GM19193 (cell line): ENCODE results near the gene AUTS2.

ENCODE experiments used
- POLR2A ChIP-seq: IDR thresholded peaks from 4 replicates; pipeline ENCODE4 v1.6.1; 2011; ENCODE audit not compliant: insufficient read depth, insufficient read length; ENCODE audit errors: extremely low read depth

The AUTS2 gene

DNA sequence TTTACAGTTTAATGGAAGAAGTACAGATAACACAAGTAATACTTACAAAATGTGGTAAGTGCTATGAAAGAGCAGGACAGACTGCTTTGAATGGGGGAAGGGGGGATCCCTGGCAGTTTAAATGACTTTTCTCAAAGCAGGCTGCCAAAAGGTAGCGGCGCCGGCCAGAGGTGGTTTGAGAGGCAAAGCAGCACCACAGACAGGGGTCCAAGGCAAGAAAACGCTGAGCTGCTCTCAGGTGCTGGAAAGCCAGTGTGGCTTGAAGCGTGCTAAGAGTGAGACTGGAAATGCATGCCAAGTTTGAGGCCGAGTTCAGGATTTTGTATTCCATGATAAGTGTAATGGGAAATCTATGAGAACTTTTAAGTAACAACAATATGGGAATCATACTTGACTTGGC is 437.7 kb downstream of the AUTS2 start:
- TF ChIP-seq POLR2A: no peak

DNA sequence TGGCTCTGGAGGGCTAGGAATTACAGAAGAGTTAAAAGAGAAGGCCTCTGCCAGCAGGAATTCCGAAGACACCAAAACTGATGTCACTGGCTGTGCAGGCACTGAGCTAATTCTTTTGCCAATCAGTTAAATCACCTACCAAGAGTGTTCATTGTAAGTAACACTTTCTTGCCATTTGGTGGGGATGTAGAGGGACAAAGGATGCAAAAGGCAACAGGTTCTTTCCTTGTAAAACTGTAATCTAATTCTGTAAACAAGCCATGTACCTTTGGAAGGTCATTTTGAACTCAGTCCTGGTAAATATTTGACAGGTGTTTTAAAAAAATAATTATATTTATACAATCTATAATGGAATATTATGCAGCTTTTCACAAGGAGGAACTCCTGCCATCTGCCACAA is 438.4 kb downstream of the AUTS2 start:
- no peak for TF ChIP-seq POLR2A

DNA sequence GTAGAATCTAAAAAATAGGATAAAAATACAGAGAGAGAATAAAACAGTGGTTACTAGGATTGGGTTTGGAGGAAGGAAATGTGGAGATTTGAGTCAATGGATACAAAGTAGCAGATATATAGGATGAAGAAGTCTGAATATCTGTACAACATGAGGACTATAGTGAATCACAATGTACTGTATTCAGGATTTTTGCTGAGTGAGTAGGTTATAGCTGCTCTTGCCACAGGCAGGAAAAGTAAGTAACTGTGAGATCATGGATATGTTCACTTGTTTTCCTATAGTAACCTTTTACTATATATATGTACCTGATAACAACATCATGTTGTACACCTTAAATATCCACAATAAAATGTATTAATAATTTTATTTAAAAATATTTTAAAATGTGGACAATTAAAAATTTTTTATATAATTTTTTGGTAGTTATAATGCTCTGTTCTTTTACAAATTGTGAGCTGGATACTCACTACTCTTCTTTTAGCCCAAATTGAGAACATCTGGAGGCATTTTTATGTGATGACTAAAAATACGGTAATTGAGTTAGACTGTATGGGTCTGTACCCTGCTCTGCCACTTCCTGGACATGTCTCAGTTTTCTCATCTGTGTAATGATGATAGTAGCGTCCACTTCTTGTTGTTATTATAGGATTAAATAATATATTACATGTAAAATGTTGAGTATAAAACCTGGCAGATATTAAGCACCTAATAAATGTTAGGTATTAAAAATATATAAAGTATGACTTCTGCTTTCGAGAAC is 439.1 kb downstream of the AUTS2 start:
- no peak for TF ChIP-seq POLR2A

DNA sequence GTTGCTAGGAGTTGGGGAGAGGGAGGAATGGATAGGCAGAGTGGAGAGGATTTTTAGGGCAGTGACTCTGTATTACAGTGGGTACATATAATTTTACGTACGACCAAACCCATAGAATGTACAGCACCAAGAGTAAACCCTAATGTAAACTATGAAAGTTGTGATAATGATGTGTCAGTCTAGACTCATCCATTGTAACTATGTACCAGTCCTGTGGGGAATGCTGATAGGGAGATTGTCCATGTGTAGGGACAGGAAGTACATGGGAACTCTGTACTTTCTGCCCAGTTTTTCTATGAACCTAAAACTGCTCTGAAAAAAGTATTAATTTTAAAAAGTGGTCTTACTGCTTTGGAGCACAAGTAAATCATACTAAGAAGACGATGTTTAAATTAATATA is 441.8 kb downstream of the AUTS2 start:
- TF ChIP-seq POLR2A: no peak

DNA sequence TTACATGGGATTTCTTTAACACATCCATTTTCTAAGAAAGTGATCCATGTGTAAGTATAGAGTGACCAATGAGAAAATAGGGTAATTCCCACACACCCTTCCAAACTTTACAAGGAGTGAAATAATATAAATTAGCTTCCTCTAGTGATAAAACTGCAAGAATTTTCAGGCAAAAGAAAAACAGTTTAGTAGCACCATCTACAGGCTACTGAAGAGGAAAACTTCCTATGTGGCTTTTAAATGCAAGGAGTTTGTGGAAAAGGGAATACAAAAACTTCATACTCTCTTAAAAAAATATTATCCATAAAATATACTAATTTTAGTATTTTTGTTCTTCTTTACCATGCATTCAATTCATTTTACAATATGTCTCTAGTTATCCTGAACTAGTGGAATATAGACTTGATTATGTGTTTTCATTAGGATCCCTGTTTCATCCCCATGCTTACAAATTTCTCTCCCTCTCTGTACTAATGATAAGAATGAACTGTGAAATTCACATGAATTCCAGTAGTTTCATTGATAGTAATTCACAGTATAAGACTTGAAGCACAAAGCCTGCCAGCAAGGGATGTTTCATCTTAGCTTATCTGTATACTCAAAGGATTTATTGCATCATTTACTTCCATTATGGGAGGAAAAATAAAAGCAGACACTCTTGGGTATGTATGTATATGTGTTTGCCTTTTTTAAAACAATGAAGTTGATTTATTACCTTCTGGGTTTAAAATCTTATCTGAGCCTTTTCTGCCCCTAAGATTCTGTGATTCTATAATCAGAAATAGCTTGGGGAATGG is 442.9 kb downstream of the AUTS2 start:
- no peak for TF ChIP-seq POLR2A

DNA sequence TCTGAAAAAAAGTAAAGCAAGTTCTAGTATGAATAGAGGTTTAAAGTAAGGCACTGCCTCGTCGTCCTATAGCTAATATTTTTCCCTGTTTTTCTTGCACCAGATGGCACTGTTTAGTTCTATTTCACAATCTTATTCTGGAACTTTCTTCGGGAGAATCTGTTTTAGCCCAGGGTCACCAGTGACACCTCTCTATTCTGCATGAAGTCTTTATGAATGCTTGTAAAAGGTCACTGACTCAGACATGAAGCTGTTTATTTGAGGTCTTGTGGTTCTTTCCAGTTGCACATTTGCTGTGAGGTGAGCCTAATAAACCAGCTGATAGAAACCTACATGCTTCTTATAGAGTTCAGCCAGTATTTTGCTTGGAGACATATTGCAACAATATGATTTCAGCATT is 444.3 kb downstream of the AUTS2 start:
- TF ChIP-seq POLR2A: no peak

DNA sequence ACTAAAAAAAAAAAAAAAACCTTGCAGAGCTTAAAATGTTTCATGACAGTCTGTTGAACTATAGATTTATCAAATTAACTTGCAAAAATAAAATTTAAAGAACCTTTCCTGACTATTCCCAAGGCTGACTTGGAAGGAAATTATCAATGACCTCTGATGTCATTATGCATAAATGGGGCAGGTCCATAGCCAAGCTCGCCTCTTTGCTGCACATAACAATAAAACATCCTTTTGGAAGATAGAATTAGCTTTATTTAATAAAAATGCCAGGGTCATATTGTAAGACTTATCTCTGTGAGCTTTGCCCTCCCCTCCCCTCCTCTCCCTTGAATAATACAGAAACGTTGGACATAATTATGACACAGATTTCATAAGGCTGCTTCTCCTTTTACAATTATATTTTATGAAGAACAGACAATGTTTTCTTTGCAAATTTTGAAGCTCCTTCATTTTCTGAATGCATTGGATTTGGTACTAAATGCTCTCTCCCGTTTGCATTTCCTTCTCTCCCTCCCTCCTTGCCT is 444.8 kb downstream of the AUTS2 start:
- no peak for TF ChIP-seq POLR2A

DNA sequence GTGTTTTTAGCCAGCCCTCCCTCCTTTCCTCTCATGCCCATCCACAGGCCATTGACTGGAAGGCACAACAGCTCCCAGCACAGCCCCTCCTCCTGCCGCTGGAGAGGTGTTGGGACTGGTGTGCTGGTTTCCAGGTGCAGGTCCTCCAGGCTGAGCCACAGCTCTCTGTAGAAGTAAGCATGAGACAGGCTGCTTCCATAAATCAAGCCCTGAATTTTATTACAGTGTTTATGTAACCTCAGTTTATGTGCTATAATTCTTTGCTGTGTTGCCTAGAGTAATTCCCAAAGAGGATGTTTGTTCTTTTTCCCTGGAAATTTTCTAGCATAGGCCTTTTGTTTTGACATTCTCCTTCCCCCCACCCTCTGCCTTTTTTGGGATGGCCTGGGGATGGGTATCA is 445.8 kb downstream of the AUTS2 start:
- no peak for TF ChIP-seq POLR2A

DNA sequence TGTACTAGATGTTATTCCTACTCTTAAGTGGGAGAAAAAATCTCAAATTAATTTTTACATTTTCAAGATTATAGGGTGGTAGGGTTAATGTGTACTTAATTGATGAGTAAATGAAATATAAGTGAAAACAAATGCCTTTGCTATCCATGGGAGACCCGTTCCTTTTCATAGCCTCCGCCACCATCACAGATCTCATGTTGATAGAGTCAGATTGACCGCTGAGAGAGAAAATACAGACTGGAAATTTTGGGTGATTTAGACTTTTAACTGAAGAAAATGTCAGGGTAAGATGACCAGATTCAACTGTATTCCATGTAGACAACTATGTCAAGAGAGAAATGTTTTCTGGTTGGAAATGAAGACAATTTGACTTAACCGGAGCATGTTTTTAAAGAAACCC is 446.2 kb downstream of the AUTS2 start:
- no peak for TF ChIP-seq POLR2A

DNA sequence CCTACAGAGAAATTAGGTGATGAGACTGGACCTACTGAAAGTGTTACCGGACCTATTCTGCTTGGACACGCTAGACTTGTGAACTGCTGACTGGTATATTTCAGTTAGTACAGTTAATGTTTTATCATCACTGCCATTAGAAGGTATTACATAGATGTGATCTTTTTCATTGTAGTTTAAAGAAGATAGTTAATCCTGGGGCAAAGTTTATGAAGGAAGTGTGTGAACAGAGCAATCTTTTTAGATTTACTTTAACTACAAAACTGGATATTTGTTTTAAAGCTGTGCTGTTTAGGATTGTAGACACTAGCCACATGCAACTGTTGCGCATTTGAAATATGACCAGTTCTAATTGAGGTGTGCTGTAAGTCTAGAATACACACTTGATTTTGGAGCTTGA is 446.7 kb downstream of the AUTS2 start:
- no peak for TF ChIP-seq POLR2A

DNA sequence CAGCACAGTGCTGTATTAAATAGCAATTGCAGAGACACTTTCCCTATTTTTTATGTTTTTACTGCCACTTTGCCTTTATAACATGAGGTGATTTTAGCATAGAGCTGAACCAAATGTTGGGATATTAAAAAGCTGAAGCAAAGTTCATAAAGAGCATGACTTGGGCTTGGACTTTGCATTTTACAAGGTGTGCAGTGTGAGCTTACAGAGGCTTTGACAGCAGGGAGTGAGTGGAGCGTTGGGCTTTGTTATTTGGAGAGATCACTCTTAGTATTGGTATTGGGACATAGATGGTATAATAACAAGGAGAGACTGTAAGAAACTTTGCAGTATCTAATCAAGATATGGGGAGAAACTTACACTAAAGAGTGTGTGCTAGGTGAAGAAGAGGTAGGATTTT is 449.1 kb downstream of the AUTS2 start:
- TF ChIP-seq POLR2A: no peak

DNA sequence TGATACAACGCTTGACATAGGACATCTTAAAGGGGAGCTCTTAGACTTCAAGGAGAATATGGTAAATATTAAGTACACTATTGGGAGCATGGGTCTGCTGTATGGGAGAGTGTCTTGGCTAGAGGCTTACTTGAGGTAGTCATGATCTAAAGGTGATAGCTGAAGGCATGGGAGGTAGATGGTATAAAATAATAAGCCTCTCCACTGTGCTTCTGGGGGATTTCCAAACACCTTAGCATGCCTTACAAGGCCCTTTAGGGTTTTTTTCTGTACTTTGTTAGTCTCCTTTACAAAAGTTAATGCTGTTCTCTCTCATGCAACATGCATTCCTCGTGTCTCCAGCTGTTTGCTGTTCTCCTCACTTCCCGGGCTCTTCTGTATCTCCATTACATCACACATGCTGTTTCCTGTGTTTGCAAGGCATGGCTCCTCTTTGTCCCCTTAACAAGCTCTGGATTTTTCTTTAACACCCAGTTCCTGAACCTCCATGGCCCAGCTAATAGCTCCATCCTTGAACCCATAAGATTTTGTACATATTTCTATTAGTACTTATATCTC is 449.7 kb downstream of the AUTS2 start:
- TF ChIP-seq POLR2A: no peak

DNA sequence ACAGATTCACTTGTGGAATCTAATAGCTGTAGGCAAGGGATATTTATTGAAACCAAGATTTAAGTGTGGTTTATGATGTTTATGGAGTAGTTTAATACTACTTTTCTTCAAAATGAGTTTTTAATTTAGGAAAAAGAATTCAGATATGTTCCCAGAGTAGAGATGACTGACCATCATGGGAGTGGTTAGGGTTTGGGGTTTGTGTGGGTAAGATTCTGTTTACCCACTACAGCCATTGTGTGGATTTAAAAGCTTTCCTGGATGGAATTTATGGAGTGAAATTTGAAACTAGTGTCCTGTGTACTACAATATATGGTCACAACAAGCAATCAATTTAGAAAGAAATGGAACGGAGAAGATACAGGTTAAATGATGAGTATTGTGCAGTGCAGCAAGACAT is 453.5 kb downstream of the AUTS2 start:
- TF ChIP-seq POLR2A: no peak

DNA sequence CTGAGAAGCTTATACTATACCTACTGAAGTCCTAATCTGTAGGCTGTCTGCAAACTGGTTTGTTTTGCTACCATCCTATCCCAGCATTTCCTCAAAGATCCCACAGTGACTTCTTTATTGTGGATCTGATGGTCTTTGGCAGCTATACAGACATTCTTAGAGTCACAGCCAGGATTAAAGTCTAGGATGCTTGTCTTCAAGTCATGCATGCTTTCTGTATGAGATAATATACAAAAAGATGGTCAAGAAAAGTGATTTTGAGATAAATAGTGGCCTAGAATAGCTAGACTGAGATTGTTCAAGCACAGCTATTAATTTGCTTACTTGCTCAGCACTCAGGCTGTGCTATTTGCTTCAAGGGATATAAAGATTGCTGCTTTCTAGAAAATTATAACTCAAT is 454.4 kb downstream of the AUTS2 start:
- TF ChIP-seq POLR2A: no peak

DNA sequence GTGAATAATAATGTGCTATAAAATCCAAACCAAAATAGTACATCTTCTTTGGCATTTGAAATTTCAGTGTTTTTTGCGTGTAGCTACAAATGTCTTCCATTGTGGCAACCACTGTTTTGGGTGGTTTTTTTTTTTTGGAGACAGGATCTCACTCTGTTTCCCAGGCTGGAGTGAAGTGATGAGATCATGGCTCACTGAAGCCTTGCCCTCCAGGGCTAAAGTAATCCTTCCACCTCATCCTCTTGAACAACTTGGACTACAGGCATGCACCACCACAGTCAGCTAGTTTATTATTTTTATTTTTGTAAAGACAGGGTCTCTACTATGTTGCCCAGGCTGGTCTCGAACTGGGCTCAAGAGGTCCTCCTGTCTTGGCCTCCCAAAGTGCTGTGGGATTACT is 455.1 kb downstream of the AUTS2 start:
- TF ChIP-seq POLR2A: no peak

DNA sequence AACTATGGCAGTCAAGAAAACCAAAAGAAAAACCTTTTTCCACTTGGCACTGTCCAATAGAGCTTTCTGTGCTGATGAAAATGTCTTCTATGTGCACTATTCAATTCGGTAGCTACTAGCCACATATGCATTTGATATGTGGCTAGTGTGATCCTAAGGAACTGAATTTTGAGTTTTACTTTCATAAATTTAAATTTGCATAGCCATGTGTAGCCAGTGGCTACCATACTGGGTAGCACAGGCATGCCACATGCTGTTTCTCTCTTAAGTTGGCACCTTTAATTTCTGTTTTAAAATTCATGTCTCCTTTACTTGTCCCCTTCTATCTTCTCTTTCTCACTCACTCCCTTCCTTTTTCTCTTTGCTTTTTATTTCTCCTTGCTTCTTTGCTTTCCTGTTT is 455.7 kb downstream of the AUTS2 start:
- TF ChIP-seq POLR2A: no peak
